GM18868 (cell line): ENCODE data around the gene AMBP.

Source experiments
- ATAC-seq: cut with Tn5 transposase; IDR thresholded peaks from one replicate; pipeline ENCODE4 v1.9.1; 2021; ENCODE audit warnings: mild to moderate bottlenecking, moderate library complexity; ENCODE audit not compliant: unreplicated experiment

Gene AMBP

DNA sequence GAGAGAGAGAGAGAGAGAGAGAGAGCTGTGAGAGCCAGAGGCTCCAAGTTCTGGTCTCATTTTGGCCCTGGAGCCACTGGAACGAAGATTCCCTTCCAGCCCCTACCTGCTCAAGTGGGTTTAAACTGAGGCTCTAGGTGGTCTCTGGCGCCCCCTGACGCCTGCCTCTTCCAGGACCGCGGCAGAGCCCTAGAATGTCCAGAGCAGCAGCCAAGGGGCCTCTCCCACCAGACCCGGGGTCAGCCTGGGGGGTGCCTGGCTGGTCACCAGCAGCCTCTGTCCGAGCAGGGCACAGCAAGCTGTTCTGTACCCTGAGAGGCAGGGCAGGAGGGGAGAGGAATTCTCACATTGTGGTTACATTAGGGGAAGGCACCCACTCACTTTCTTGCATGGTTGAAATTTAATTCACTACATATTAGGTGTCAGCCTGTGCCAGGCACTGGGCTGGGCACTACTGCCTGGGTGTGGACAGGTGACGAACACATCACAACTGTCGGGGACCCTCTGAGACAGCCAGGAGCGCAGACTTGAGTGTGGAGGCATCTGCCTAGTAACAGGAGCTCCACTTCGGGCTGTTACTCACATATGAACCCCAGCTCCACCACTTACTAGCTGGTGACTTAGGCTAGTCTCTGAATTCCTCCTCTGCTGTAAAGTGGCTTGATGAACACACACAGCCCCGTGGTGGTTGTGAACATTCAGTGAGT lies 44.5 kb downstream of the AMBP start:
- no peak for ATAC-seq

DNA sequence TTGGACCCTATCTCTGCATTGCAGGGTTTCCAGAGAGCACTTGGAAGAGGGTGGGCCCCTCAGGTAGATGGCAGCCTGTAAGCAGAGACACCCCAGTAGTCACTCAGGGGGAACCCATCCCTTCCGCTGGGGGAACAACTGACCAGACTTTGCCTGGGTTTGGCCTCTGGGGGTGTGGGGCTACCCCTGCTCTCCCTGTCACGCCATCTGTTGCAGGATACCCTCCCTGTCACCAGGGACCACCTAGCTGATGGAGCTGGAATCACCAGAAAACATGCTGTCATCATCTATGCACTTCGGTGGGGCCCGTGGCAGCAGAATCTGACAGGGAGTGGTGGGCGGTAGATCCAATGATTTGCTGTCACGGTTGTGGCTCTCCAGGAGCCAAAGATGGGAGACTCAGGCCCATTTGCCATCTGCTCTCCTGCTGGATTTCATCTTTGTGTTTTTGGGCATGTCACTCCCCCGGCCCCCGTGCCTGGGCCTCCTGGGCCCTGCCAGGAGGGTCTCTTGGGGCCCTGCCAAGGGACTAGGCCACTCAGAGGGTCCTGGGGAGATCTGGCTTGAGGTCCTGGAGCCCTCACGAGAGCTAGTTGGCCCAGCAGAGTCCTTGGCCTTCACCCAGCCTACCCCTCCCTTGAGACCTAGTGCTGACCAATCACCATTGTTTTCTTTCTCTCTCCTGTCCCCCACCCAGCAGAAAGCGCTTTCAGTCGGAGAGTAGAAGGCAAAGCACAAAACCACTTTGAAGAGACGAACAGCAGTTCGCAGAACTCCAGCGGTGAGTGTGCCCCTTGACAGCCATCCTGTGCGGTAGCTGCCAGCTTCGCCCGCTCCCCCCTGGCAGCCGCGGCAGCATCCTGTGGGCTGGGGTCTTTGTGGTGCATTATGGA lies 45.9 kb downstream of the AMBP start:
- no peak for ATAC-seq

DNA sequence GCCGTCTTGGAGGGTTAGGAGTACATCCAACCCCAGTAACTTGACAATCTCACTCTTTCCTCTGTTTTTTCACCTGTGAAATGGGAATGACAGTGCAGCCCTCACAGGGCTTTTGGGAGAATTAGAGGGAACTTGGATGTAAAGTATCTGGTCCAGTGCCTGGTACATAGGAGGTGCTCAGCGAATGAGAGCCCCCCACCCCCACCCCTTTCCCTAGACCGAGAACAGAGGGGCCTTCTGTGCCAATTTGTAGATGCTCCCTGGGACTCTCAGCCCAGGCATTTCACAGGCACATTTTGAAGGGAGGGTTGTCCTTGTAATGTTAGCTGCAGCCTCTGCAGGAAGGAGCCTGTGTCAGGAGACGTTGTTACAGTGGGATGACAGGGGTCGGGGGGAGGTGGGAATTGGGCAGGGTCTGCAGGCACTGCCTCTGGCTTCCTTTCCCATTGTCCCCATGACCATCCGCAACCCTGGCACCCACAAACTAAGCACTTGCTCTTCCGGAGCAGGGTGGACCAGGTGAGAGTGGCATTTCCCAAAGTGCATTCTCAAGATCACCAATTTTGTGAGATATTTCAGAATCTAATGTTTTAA lies 47.0 kb downstream of the AMBP start:
- ATAC-seq = no peak

DNA sequence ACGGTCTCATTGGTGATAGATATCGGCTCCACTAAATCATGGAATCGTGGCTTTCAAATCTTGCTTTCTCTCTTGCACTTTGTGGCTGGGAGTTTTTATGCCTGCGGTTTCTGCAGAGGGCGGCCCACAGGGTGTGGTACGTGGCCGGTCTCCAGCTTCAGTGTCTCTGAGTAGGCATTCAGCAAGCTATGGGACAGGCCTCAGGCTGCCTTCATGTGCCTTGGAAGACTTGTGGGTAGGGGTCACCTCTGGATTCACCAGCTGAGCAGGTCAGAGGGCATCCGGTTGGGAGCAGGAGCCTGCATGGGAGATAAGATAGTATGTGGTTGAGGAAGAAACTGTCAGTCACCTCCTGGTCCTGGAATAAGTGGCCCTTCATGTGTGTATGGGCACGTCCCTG lies 47.7 kb downstream of the AMBP start:
- ATAC-seq = no peak

DNA sequence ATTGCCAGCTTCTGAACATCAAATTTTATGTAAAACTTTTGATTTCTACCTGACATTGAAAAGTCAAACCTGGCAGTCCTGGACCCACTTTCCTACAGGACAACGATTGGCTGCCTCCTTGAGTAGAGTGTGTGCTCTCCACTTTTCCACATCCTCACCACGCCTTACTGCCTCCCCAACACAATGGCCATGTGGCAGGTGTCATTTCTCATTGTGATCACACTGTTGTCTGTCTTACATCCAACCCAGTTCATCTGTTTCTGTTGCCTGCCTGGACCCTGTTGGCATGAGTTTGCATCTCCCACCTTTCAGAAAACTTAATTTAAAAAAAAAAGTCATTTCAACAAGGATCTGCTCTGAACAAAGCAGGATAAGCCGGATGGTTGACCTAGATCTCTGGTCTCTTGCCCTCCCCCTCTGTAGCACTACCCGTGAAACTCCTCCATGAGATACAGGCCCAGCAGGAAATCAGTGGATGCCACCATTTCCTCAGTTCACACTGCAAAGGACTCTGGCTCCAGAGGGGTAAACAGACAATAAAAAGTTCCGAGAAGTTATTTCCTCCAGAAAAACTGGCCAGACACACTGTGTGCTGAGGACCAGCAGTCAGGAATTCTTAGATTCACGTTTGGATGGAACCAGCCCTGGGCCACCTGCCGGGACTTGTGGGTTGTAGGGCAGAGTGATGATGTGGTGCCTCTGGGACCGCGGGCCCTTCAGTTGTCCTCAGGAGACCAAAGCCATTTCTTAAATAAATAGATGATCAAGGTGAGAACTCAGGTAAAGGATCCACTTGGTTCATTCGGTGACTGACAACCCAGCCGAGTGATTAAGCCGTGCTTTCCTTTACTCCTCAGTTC lies 48.6 kb downstream of the AMBP start:
- no peak for ATAC-seq

DNA sequence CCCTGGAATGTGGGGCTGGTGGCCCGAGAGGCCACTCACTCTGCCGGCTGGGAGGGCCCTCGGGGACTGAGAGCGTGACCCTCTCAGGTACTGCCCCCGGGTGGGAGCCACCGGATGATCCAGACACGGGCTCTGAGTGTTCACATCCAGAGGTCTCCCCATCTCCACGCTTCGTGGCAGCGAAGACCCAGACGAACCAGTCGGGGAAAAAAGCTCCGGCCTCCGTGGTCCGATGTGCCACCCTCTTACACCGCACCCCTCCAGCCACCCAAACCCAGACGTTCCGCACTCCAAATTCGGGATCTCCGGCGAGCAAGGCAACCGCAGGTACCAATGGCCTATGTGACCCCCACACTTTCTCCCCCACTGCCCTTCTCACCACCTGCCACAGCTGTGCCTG lies 49.5 kb downstream of the AMBP start:
- ATAC-seq = no peak

DNA sequence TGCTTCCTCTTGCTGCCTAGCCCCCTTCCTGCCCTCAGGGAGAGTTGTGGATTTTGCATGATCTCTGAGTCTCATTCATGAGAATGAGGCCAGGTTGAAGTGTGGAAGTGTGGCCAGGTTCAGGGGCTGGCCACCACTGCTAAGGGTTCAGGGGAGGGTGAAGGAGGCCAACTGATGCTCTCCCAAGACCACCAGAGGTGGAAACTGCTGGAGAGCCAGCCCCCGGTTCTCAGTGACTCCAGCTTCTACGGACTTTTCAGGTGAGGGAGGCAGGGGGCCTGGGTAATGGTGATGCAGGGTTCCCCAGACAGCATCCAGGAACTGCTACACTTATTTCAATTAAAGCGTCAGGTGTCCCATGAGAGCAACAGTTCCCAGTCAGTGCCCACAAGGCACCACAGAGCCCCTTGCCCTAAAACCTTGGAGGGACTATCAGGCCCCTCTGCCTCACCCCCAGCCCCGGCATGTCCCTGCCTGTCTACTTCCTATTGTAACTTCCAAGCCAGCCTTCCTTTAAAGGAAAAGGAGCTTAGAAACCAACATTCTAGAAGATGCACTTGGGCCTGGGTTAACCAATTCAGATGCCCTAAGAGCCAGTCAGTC lies 50.1 kb downstream of the AMBP start:
- ATAC-seq = no peak

DNA sequence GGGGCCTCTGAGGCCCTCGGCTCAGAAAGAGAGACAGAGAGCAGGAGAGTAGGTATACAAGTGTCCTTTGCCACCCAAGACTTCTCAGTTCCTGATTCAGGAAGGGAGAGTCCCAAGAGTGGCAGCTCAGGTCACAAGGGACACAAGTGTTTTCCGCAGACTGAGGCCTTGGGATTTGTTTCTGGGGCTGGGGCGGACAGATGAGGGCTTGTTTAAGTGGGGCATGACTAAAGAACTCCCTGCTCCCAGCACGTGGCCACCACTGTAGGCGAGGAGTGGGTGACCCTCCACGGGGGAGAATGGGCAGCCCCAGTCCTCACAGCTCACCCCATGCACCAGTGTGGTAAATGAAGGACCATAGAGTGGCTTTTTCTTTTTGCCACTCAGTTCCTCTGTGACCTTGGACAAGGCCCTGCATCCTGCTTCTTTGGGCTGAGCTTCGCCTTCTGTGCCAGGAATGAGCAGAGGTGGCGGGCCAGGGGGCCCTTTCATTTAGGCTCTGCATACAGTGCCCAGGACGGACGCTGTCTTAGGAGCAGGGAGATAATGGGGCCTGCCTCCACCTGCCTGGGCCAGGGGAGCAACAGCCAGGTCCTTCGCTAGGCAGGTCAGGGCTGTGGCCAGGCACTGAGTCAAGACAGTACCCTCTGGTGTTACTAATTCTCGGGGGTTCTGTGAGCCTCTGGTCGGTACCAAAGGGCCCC lies 50.8 kb downstream of the AMBP start:
- ATAC-seq = no peak

DNA sequence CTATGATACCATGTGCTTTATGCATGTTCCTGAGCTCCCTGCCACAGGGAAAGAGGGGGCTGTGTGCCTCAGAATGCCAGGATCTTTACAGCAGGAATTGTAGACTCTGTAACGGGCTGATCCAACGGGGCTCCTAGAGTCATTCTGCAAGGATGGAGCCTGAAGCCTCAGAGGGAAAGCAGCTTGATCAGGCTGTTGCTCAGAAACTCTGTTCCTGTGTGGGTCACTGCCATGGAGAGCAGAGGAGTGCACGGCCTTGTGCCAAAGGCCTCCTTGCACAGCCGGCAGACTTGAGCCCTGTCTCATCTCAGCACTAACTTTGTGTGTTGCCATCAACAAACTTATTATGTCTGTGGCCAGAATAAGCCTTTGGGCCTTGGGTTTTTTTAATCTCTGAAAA lies 51.8 kb downstream of the AMBP start:
- ATAC-seq = no peak

DNA sequence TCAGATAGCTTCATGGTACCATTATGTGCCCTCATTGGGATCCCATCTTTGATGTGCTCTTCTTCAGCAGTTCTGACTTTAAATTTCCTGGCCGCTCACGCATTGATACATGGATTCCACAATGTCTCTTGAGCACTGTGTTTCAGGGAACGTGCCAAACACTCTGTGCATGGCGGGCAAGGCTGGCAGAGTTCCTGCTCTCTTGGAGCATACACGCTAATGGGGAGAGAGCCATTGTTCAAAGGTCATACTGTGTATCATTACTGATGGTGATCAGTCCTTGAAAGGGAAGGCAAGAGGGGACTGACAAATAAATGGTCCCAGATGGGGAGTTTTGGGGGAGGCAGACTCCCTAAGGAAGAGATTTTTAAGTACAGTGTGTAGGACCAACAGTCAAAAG lies 52.3 kb downstream of the AMBP start:
- ATAC-seq = no peak

DNA sequence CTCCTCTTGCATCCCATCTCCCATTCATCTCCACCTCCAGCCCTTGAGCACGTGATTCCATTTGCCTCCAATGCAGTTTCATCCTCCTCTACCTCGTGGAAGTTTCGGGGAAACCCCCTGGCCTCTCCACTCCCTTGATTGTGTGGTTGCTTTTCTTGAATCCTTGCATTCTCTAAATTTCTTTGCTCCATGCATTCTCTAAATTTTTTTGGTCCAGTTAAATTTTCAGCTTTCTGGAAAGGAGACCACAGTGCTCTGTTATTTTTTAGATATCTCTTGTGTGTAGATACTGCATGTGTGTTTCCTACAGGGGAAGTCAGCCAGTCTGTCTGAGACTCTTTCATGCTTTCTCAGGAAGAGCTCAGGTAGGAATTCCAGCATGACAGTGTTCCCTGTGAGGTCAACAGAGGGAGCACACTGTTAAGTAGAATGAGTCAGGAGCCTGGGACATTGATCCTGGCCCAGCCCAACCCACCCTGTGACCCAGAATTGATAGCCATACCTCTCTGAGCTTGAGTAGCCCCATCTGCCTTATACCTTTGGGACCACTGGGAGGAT lies 52.8 kb downstream of the AMBP start:
- no peak for ATAC-seq

DNA sequence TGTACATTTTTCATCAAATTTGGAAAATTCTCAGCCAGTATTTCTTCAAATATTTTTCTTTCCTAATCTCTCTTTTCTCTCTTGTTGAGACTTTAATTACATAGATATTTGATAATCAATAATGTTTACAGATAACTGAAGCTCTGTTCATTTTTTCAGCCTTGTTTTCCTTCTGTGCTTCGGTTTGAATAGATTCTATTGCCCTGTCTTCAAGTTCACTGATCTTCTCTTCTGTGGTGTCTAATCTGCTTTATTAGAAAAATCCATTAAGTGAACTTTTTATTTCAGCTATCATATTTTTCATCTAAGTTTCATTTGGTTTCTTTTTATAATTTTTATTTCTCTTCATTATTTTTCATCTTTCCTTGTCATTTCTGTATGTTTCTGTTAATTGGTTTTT lies 54.1 kb downstream of the AMBP start:
- no peak for ATAC-seq

DNA sequence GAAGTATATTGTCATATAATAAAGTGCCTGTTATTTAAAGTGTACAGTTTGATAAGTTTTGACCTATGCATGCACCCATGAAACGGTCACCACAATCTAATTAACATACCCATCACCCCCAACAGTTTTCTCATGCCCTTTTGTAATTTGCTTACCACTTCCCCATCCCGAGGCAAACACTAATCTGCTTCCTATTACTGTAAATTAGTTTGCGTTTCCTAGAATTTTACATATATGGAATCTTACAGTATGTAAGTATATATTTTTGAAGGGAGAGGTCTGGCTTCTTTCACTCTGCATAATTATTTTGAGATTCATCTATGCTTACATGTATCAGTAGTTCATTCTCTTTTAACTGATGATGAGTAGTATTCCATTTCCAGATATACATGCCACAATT lies 56.5 kb downstream of the AMBP start:
- ATAC-seq = no peak

DNA sequence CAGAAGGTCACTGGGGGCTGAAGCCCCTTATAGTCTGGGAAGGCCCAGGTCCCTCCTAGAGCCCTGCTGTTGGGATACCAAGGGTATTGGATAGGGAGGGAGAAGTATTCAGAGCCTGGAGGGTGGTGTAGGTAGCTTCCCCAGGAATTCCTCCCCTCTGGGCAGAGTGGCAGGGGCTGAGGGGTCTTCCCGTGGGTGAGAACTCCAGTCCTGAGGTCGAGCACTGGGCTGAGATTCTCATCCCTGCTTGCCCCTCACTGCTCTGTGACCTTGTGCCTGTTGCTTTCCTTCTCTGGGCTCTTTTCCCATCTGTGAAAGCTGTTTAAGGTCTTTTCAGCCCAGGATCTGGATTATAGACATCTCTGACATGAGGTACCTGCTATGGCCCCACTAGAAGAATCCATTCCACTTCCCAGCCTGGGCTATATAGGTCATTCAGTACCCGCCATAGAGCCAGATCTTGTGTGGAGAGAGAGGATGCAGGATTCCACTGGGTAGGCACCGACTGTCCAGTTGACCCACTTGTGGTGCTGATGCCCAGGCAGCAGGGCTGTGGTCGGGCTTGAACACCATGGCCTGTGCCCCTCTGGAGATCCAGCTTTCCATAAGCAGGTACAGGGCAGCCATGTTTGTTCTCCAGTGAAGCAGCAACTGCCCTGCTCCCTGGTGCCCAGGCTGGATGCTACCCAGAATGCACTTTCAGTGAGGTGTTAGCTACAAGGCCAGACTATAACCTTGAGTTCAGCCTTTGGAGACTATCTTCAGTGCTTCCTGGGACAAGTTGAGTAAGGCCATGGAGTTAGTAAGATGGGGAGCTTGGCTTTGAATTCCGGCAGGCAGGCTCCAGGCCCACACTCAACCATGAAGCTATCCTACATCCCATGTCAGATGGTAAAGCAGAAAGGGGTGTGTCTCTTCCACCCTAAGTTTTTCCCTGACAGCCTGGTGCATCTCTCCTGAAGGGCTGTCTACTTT lies 60.1 kb downstream of the AMBP start:
- no peak for ATAC-seq

DNA sequence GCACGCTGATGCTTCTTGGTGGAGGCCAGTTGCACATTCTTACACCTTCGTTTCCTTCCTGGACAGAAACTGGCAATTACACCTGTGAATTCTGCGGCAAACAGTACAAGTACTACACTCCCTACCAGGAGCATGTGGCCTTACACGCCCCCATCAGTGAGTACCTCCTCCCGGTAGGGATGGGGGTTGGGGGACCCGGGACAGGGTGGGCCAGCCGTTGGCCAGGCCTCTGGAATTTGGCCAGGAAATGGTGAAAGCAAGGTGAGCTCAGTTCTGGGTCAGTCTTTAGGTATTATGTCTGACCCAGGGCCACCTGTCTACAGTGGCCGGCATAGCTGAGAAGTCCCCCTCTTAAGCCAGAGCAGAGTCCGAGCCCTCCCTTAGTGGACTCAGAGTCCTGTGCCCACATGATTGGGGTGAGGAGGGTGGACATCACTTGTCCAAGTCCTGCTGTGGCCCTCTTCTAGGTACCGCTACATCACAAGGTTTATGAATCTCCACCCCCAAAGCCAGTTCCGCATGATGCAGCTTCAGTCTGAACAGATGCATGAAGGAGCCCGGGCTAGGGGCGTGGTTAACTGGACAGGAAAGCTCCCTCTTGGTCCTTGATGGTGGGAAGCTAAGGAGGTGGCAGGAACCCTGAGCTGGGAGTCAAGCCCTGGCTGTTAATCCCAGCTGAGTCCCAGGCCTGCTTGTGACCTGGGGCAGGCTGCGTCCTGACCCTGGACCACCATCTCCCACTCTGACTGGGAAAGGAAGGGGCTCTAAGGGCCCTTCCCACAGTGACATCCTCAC lies 61.3 kb downstream of the AMBP start:
- no peak for ATAC-seq

DNA sequence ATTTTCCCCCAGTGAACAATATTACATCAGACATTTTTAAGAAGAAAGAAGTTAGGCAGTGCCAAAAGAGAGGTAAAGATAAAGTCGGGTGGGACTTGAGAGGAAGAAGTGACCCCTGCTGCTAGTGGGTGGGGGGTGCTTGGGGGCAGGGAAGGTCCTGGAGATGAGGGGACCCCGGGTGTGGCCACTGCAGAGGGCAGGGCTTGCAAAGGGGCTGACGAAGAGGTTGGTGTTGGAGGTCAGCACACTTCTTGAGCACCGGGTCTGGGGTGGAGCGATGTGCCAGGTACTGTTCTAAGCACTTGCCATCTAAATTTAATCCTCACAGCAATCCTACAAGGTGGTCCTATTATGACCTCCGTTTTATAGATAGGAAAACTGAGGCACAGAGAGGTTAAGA lies 62.0 kb downstream of the AMBP start:
- no peak for ATAC-seq

DNA sequence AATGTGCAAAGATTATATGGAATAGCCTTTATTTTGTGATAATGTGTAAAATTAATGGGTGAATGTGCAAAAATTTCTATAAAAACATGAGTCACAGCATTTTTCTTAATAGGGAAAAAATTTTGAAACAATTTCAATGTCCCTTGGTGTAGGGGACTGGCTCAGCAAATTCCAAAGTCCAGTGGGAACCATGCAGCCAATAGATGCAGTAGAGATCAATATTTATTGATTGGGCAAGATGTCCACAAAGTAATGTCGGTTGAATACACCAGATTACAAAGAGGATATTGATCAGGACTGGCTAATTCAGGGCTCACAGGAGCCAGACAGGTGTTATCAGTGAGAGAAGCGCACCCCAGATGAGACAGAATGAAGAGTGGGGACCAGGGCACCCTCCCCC lies 62.5 kb downstream of the AMBP start:
- ATAC-seq = no peak

DNA sequence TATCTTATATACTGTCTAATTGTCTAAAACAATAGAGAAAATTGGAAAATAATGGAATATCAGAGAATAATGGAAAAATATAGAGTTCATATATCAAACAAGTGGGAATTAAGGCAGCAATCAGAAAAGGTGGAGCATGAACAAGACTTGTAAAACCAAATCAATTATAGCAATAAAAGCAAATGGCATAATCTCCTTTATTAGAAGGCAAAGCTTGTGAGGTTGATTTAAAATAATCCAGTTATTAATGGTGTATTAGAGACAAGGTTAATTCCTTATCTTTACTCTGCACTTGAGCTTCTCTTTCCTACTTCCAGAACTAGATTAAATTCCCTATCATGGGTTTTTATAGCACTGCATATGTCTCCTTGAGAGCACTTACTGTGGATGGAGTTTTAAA lies 64.1 kb downstream of the AMBP start:
- no peak for ATAC-seq
